Esophagus mucosa (tissue), 1 donor: ENCODE data around the gene TPST2. TPM values are rescaled to one million over a fixed set of nuclear protein-coding genes. Genes with fewer than 3 reads are reported as not detected.
A peak's percentile ranks its signal among the peaks of the same experiment; 100 is the strongest.
"Not testable (repeated sequence)": the region's sequence is repeated elsewhere in the genome, so short reads cannot be mapped to it uniquely, and the experiment has no call there.

Experiments
- ATAC-seq: fragments of 200-7000 bp; cut with Tn5 transposase; one replicate; pipeline ENCODE4 v1.9.1; 2020
- total RNA-seq: library from RNA; stranded (reverse); gene quantifications from one replicate; pipeline ENCODE4 v1.2.4, GENCODE V29; 2023
- donor health status: DM: yes; HTN: yes; CAD: no.

The TPST2 gene
- total RNA-seq, 1 donor from 2014 or later: 17.5 TPM

- not testable (repeated sequence) for ATAC-seq
These were observed 61.4 kb downstream of the TPST2 start for GRCh38 chr22:26528518-26528917.

- ATAC-seq: peak; percentile 14
These were observed 62.1 kb downstream of the TPST2 start for GRCh38 chr22:26527574-26528465.

GRCh38 chr22:26527167-26527566 is 62.8 kb downstream of the TPST2 start:
- ATAC-seq: no peak

- no peak for ATAC-seq
These were observed 63.9 kb downstream of the TPST2 start for GRCh38 chr22:26525946-26526564.

GRCh38 chr22:26524870-26525269 is 65.1 kb downstream of the TPST2 start:
- no peak for ATAC-seq

- ATAC-seq: no peak
These were observed 67.3 kb downstream of the TPST2 start for GRCh38 chr22:26522592-26522991.

- no peak for ATAC-seq
These were observed 67.9 kb downstream of the TPST2 start for GRCh38 chr22:26522012-26522411.

- no peak for ATAC-seq
These were observed 72.5 kb downstream of the TPST2 start for GRCh38 chr22:26517429-26517828.

GRCh38 chr22:26516503-26516902 is 73.4 kb downstream of the TPST2 start:
- no peak for ATAC-seq

GRCh38 chr22:26515931-26516330 is 74.0 kb downstream of the TPST2 start:
- no peak for ATAC-seq

- no peak for ATAC-seq
These were observed 75.3 kb downstream of the TPST2 start for GRCh38 chr22:26514419-26515161.

GRCh38 chr22:26513838-26514237 is 76.1 kb downstream of the TPST2 start:
- no peak for ATAC-seq

GRCh38 chr22:26512149-26512793 is 77.7 kb downstream of the TPST2 start, which contains the start of gene TFIP11:
Gene TFIP11 (minus strand): TSS chr22:26512473. CDS start chr22:26510272, 2,201 bp downstream.
- peak; percentile 94 for ATAC-seq

GRCh38 chr22:26508148-26508547 is 81.8 kb downstream of the TPST2 start:
- no peak for ATAC-seq

- ATAC-seq: no peak
These were observed 86.2 kb downstream of the TPST2 start for GRCh38 chr22:26503758-26504157.

- ATAC-seq: peak; percentile 30
These were observed 87.0 kb downstream of the TPST2 start for GRCh38 chr22:26502688-26503561.

- no peak for ATAC-seq
These were observed 87.9 kb downstream of the TPST2 start for GRCh38 chr22:26501996-26502395.

- ATAC-seq: peak; percentile 7
These were observed 90.7 kb downstream of the TPST2 start for GRCh38 chr22:26499188-26499703.

GRCh38 chr22:26496456-26496855 is 93.5 kb downstream of the TPST2 start:
- no peak for ATAC-seq

- no peak for ATAC-seq
These were observed 95.4 kb downstream of the TPST2 start for GRCh38 chr22:26494506-26494905.

GRCh38 chr22:26492220-26492619 is 97.7 kb downstream of the TPST2 start:
- ATAC-seq: peak; percentile 66
